HEK293 (cell line): ENCODE measurements around the gene PPP4C.
A peak's percentile ranks its signal among the peaks of the same experiment; 100 is the strongest.

Source experiments
- EGR2 ChIP-seq: fragments of 450-650 bp; formaldehyde crosslinking; IDR thresholded peaks from 2 replicates; pipeline ENCODE4 v1.5.1; 2016; ENCODE audit warnings: low read depth, missing biosample characterization, missing genetic modification characterization
- IKZF3 ChIP-seq: fragments of 450-650 bp; IDR thresholded peaks from 2 replicates; pipeline ENCODE4 v1.5.0; 2018; ENCODE audit warnings: missing biosample characterization, mild to moderate bottlenecking, missing genetic modification characterization, moderate library complexity
- KLF1 ChIP-seq: fragments of 450-650 bp; formaldehyde crosslinking; IDR thresholded peaks from 2 replicates; pipeline ENCODE4 v1.5.1; 2016; ENCODE audit warnings: missing biosample characterization, missing genetic modification characterization
- KLF16 ChIP-seq: fragments of 450-650 bp; formaldehyde crosslinking; IDR thresholded peaks from 2 replicates; pipeline ENCODE4 v1.5.1; 2017; ENCODE audit warnings: missing biosample characterization, missing genetic modification characterization
- OSR2 ChIP-seq: fragments of 450-650 bp; formaldehyde crosslinking; IDR thresholded peaks from 2 replicates; pipeline ENCODE4 v1.5.1; 2016; ENCODE audit warnings: missing biosample characterization, missing genetic modification characterization
- RBAK ChIP-seq: fragments of 450-650 bp; formaldehyde crosslinking; IDR thresholded peaks from 2 replicates; pipeline ENCODE4 v1.5.1; 2016; ENCODE audit warnings: missing biosample characterization, missing genetic modification characterization
- SALL2 ChIP-seq: fragments of 450-650 bp; formaldehyde crosslinking; IDR thresholded peaks from 2 replicates; pipeline ENCODE4 v1.5.0; 2017; ENCODE audit warnings: missing biosample characterization, mild to moderate bottlenecking, missing genetic modification characterization, borderline replicate concordance
- SCRT1 ChIP-seq: fragments of 450-650 bp; formaldehyde crosslinking; IDR thresholded peaks from 2 replicates; pipeline ENCODE4 v1.5.1; 2016; ENCODE audit warnings: missing biosample characterization, missing genetic modification characterization, borderline replicate concordance
- SP2 ChIP-seq: fragments of 450-650 bp; formaldehyde crosslinking; IDR thresholded peaks from 2 replicates; pipeline ENCODE4 v1.5.1; 2016; ENCODE audit warnings: missing biosample characterization, missing genetic modification characterization
- SP7 ChIP-seq: fragments of 450-650 bp; formaldehyde crosslinking; IDR thresholded peaks from 2 replicates; pipeline ENCODE4 v1.5.1; 2016; ENCODE audit warnings: missing biosample characterization, missing genetic modification characterization
- WT1 ChIP-seq: fragments of 450-650 bp; formaldehyde crosslinking; IDR thresholded peaks from 2 replicates; pipeline ENCODE4 v1.5.1; 2016; ENCODE audit warnings: missing biosample characterization, missing genetic modification characterization
- YY2 ChIP-seq: fragments of 450-650 bp; formaldehyde crosslinking; IDR thresholded peaks from 2 replicates; pipeline ENCODE4 v1.5.1; 2016; ENCODE audit warnings: missing biosample characterization, missing genetic modification characterization
- ZFP37 ChIP-seq: fragments of 450-650 bp; formaldehyde crosslinking; IDR thresholded peaks from 2 replicates; pipeline ENCODE4 v1.5.1; 2016; ENCODE audit warnings: missing biosample characterization, missing genetic modification characterization
- ZNF112 ChIP-seq: fragments of 450-650 bp; formaldehyde crosslinking; IDR thresholded peaks from 2 replicates; pipeline ENCODE4 v1.5.0; 2017; ENCODE audit warnings: missing biosample characterization, missing genetic modification characterization
- ZNF140 ChIP-seq: fragments of 450-650 bp; formaldehyde crosslinking; IDR thresholded peaks from 2 replicates; pipeline ENCODE4 v1.5.1; 2016; ENCODE audit warnings: missing biosample characterization, missing genetic modification characterization
- ZNF175 ChIP-seq: fragments of 450-650 bp; formaldehyde crosslinking; IDR thresholded peaks from 2 replicates; pipeline ENCODE4 v1.5.1; 2016; ENCODE audit warnings: missing biosample characterization, missing genetic modification characterization
- ZNF23 ChIP-seq: fragments of 450-650 bp; formaldehyde crosslinking; IDR thresholded peaks from 2 replicates; pipeline ENCODE4 v1.5.1; 2016; ENCODE audit warnings: missing biosample characterization, missing genetic modification characterization, borderline replicate concordance
- ZNF248 ChIP-seq: fragments of 450-650 bp; formaldehyde crosslinking; IDR thresholded peaks from 2 replicates; pipeline ENCODE4 v1.5.1; 2017; ENCODE audit warnings: missing biosample characterization, missing genetic modification characterization
- ZNF311 ChIP-seq: fragments of 450-650 bp; formaldehyde crosslinking; IDR thresholded peaks from 2 replicates; pipeline ENCODE4 v1.5.1; 2017; ENCODE audit warnings: missing biosample characterization, missing genetic modification characterization, borderline replicate concordance
- ZNF558 ChIP-seq: fragments of 450-650 bp; formaldehyde crosslinking; IDR thresholded peaks from 2 replicates; pipeline ENCODE4 v1.5.1; 2016; ENCODE audit warnings: missing biosample characterization, missing genetic modification characterization
- ZNF560 ChIP-seq: fragments of 450-650 bp; formaldehyde crosslinking; IDR thresholded peaks from 2 replicates; pipeline ENCODE4 v1.5.1; 2017; ENCODE audit warnings: missing biosample characterization, missing genetic modification characterization, borderline replicate concordance
- ZNF561 ChIP-seq: fragments of 450-650 bp; IDR thresholded peaks from 2 replicates; pipeline ENCODE4 v1.5.1; 2018; ENCODE audit warnings: missing biosample characterization, missing genetic modification characterization, borderline replicate concordance
- ZNF596 ChIP-seq: fragments of 450-650 bp; IDR thresholded peaks from 2 replicates; pipeline ENCODE4 v1.5.0; 2018; ENCODE audit warnings: missing biosample characterization, mild to moderate bottlenecking, missing genetic modification characterization, moderate library complexity
- ZNF639 ChIP-seq: fragments of 450-650 bp; formaldehyde crosslinking; IDR thresholded peaks from 2 replicates; pipeline ENCODE4 v1.5.1; 2016; ENCODE audit warnings: missing biosample characterization, missing genetic modification characterization
- ZNF692 ChIP-seq: fragments of 450-650 bp; formaldehyde crosslinking; IDR thresholded peaks from 2 replicates; pipeline ENCODE4 v1.5.1; 2016; ENCODE audit warnings: missing biosample characterization, missing genetic modification characterization
- ZNF776 ChIP-seq: fragments of 450-650 bp; formaldehyde crosslinking; IDR thresholded peaks from 2 replicates; pipeline ENCODE4 v1.5.0; 2017; ENCODE audit warnings: missing biosample characterization, missing genetic modification characterization, borderline replicate concordance
- ZNF777 ChIP-seq: fragments of 450-650 bp; formaldehyde crosslinking; IDR thresholded peaks from 2 replicates; pipeline ENCODE4 v1.5.1; 2017; ENCODE audit warnings: missing biosample characterization, missing genetic modification characterization, borderline replicate concordance
- TF ChIP-seq, protein P1 (sequence below): fragments of 450-650 bp; formaldehyde crosslinking; conservative IDR thresholded peaks from 2 replicates; pipeline ENCODE4 v1.5.1; 2016; ENCODE audit warnings: low read depth, missing biosample characterization, missing genetic modification characterization
- TF ChIP-seq, protein P2 (sequence below): fragments of 450-650 bp; formaldehyde crosslinking; IDR thresholded peaks from 2 replicates; pipeline ENCODE4 v1.5.1; 2016; ENCODE audit warnings: missing biosample characterization, missing genetic modification characterization
- TF ChIP-seq, protein P3 (sequence below): fragments of 450-650 bp; formaldehyde crosslinking; IDR thresholded peaks from 2 replicates; pipeline ENCODE4; 2016; ENCODE audit warnings: missing biosample characterization, missing genetic modification characterization

The PPP4C gene

GRCh38 chr16:30063893-30064728, 11.7 kb upstream of the PPP4C start (continued):
- TF ChIP-seq OSR2 (tag by site-specific recombination) (no peak), ZNF596 (no peak), ZNF639 (no peak), SP2 (tag by site-specific recombination) (peak; percentile 62), ZNF558 (tag by site-specific recombination) (no peak), ZNF777 (tag by site-specific recombination) (no peak), ZNF311 (tag by site-specific recombination) (no peak), WT1 (tag by site-specific recombination) (peak; percentile 80), ZNF140 (no peak), EGR2 (peak; percentile 65), ZNF560 (tag by site-specific recombination) (no peak), ZNF175 (tag by site-specific recombination) (no peak), IKZF3 (tag by site-specific recombination) (peak; percentile 87), ZNF112 (no peak), RBAK (tag by site-specific recombination) (no peak), ZNF561 (tag by site-specific recombination) (peak; percentile 92; the same call in 1 of the 2 replicates), ZNF23 (tag by site-specific recombination) (no peak), SALL2 (tag by site-specific recombination) (no peak), ZNF248 (tag by site-specific recombination) (no peak), SCRT1 (peak; percentile 59; the same call in 1 of the 2 replicates), YY2 (tag by site-specific recombination) (no peak; the same call in 1 of the 2 replicates), ZFP37 (no peak), KLF16 (no peak), SP7 (tag by site-specific recombination) (0 out of 2 replicates have a peak, but pooled peaks have one; percentile 23), ZNF776 (tag by site-specific recombination) (no peak), ZNF692 (tag by site-specific recombination) (no peak), KLF1 (no peak)
- TF ChIP-seq, protein P1, sequence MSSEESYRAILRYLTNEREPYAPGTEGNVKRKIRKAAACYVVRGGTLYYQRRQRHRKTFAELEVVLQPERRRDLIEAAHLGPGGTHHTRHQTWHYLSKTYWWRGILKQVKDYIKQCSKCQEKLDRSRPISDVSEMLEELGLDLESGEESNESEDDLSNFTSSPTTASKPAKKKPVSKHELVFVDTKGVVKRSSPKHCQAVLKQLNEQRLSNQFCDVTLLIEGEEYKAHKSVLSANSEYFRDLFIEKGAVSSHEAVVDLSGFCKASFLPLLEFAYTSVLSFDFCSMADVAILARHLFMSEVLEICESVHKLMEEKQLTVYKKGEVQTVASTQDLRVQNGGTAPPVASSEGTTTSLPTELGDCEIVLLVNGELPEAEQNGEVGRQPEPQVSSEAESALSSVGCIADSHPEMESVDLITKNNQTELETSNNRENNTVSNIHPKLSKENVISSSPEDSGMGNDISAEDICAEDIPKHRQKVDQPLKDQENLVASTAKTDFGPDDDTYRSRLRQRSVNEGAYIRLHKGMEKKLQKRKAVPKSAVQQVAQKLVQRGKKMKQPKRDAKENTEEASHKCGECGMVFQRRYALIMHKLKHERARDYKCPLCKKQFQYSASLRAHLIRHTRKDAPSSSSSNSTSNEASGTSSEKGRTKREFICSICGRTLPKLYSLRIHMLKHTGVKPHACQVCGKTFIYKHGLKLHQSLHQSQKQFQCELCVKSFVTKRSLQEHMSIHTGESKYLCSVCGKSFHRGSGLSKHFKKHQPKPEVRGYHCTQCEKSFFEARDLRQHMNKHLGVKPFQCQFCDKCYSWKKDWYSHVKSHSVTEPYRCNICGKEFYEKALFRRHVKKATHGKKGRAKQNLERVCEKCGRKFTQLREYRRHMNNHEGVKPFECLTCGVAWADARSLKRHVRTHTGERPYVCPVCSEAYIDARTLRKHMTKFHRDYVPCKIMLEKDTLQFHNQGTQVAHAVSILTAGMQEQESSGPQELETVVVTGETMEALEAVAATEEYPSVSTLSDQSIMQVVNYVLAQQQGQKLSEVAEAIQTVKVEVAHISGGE (tag by site-specific recombination), result peak; percentile 52
- TF ChIP-seq, protein P2, sequence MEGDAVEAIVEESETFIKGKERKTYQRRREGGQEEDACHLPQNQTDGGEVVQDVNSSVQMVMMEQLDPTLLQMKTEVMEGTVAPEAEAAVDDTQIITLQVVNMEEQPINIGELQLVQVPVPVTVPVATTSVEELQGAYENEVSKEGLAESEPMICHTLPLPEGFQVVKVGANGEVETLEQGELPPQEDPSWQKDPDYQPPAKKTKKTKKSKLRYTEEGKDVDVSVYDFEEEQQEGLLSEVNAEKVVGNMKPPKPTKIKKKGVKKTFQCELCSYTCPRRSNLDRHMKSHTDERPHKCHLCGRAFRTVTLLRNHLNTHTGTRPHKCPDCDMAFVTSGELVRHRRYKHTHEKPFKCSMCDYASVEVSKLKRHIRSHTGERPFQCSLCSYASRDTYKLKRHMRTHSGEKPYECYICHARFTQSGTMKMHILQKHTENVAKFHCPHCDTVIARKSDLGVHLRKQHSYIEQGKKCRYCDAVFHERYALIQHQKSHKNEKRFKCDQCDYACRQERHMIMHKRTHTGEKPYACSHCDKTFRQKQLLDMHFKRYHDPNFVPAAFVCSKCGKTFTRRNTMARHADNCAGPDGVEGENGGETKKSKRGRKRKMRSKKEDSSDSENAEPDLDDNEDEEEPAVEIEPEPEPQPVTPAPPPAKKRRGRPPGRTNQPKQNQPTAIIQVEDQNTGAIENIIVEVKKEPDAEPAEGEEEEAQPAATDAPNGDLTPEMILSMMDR (tag by site-specific recombination), result peak; percentile 88
- TF ChIP-seq, protein P3, sequence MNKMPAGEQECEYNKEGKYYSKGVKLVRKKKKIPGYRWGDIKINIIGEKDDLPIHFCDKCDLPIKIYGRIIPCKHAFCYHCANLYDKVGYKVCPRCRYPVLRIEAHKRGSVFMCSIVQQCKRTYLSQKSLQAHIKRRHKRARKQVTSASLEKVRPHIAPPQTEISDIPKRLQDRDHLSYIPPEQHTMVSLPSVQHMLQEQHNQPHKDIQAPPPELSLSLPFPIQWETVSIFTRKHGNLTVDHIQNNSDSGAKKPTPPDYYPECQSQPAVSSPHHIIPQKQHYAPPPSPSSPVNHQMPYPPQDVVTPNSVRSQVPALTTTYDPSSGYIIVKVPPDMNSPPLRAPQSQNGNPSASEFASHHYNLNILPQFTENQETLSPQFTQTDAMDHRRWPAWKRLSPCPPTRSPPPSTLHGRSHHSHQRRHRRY (tag by site-specific recombination), result 0 out of 2 replicates have a peak, but pooled peaks have one; percentile 56
